H9 (cell line): ENCODE results near the gene SLC12A9. TPM values are rescaled to one million over a fixed set of nuclear protein-coding genes. Genes with fewer than 3 reads are reported as not detected.

Source experiments
- DNase-seq: peaks from one replicate; pipeline ENCODE4 v3.0.0-alpha.2; 2017
- H2AFZ ChIP-seq: one replicate; pipeline ENCODE4 v1.6.1; 2013; ENCODE audit warnings: mild to moderate bottlenecking, low read length, control low read depth, moderate library complexity
- H2AK5ac ChIP-seq: 2 replicates; pipeline ENCODE4 v1.6.1; 2013; ENCODE audit warnings: low read length, control low read depth, mixed read lengths; ENCODE audit not compliant: insufficient read length
- H2BK120ac ChIP-seq: one replicate; pipeline ENCODE4 v1.6.1; 2013; ENCODE audit warnings: low read depth, mild to moderate bottlenecking, low read length, control low read depth, inconsistent platforms; ENCODE audit not compliant: poor library complexity, severe bottlenecking
- H2BK12ac ChIP-seq: 2 replicates; pipeline ENCODE4 v1.6.1; 2013; ENCODE audit warnings: low read length, control low read depth, mixed read lengths, low read depth; ENCODE audit not compliant: insufficient read length
- H2BK15ac ChIP-seq: 2 replicates; pipeline ENCODE4 v1.6.1; 2013; ENCODE audit warnings: low read depth, low read length, control low read depth
- H2BK20ac ChIP-seq: one replicate; pipeline ENCODE4 v1.6.1; 2013; ENCODE audit warnings: low read depth, mild to moderate bottlenecking, low read length, control low read depth, inconsistent platforms; ENCODE audit not compliant: poor library complexity, severe bottlenecking
- H2BK5ac ChIP-seq: 2 replicates; pipeline ENCODE4 v1.6.1; 2013; ENCODE audit warnings: low read length, control low read depth, mixed read lengths; ENCODE audit not compliant: insufficient read length
- H3K14ac ChIP-seq: 2 replicates; pipeline ENCODE4 v1.6.1; 2013; ENCODE audit warnings: low read length, control low read depth; ENCODE audit not compliant: insufficient read depth
- H3K18ac ChIP-seq: 2 replicates; pipeline ENCODE4 v1.6.1; 2013; ENCODE audit warnings: low read depth, mild to moderate bottlenecking, mixed read lengths, low read length, control low read depth; ENCODE audit not compliant: insufficient read length
- H3K23ac ChIP-seq: 2 replicates; pipeline ENCODE4 v1.6.1; 2013; ENCODE audit warnings: low read length, control low read depth, mixed read lengths, low read depth; ENCODE audit not compliant: insufficient read length
- H3K23me2 ChIP-seq: 2 replicates; pipeline ENCODE4 v1.6.1; 2013; ENCODE audit warnings: low read depth, mild to moderate bottlenecking, mixed read lengths, low read length, control low read depth; ENCODE audit not compliant: insufficient read length, poor library complexity, severe bottlenecking
- H3K27ac ChIP-seq: 2 replicates; pipeline ENCODE4 v1.5.1; 2013; ENCODE audit warnings: low read length, control low read depth, mixed read lengths, low read depth; ENCODE audit not compliant: insufficient read length
- H3K27me3 ChIP-seq: 2 replicates; pipeline ENCODE4 v1.6.1; 2013; ENCODE audit warnings: low read length, control low read depth, inconsistent platforms; ENCODE audit not compliant: insufficient read depth
- H3K4ac ChIP-seq: 2 replicates; pipeline ENCODE4 v1.6.1; 2013; ENCODE audit warnings: low read depth, mild to moderate bottlenecking, control low read depth, inconsistent platforms, low read length, moderate library complexity
- H3K4me1 ChIP-seq: 2 replicates; pipeline ENCODE4 v1.6.1; 2013; ENCODE audit warnings: low read length, control low read depth, inconsistent platforms; ENCODE audit not compliant: insufficient read depth
- H3K4me2 ChIP-seq: 2 replicates; pipeline ENCODE4 v1.6.1; 2013; ENCODE audit warnings: low read length, control low read depth, mixed read lengths; ENCODE audit not compliant: insufficient read length, insufficient read depth
- H3K56ac ChIP-seq: 2 replicates; pipeline ENCODE4 v1.6.1; 2013; ENCODE audit warnings: low read depth, mild to moderate bottlenecking, mixed read lengths, low read length, control low read depth; ENCODE audit not compliant: insufficient read length
- H3K79me1 ChIP-seq: 2 replicates; pipeline ENCODE4 v1.6.1; 2013; ENCODE audit warnings: low read depth, mild to moderate bottlenecking, moderate library complexity, low read length, control low read depth, inconsistent platforms; ENCODE audit not compliant: insufficient read depth, poor library complexity, severe bottlenecking
- H3K79me2 ChIP-seq: 2 replicates; pipeline ENCODE4 v1.6.1; 2013; ENCODE audit warnings: low read length, control low read depth, inconsistent platforms; ENCODE audit not compliant: insufficient read depth
- H3K9ac ChIP-seq: 2 replicates; pipeline ENCODE4 v1.6.1; 2013; ENCODE audit warnings: low read length, control low read depth, mixed read lengths; ENCODE audit not compliant: insufficient read length; ENCODE audit errors: extremely low read depth
- H3K9me3 ChIP-seq: one replicate; pipeline ENCODE4 v1.6.1; 2013; ENCODE audit warnings: low read depth, low read length, inconsistent platforms; ENCODE audit not compliant: control insufficient read depth
- H3T11ph ChIP-seq: one replicate; pipeline ENCODE4 v1.6.1; 2013; ENCODE audit warnings: mild to moderate bottlenecking, low read length, control low read depth, inconsistent platforms
- H4K20me1 ChIP-seq: one replicate; pipeline ENCODE4 v1.6.1; 2013; ENCODE audit not compliant: control insufficient read depth, insufficient read length, insufficient read depth
- H4K5ac ChIP-seq: 2 replicates; pipeline ENCODE4 v1.6.1; 2013; ENCODE audit warnings: low read depth, mild to moderate bottlenecking, mixed read lengths, low read length, control low read depth; ENCODE audit not compliant: insufficient read length
- H4K8ac ChIP-seq: replicated peaks from 2 replicates; pipeline ENCODE4 v1.6.1; 2013; ENCODE audit warnings: low read length, control low read depth, mixed read lengths, low read depth; ENCODE audit not compliant: insufficient read length
- H4K91ac ChIP-seq: 2 replicates; pipeline ENCODE4 v1.6.1; 2013; ENCODE audit warnings: low read depth, mild to moderate bottlenecking, moderate library complexity, mixed read lengths, low read length, control low read depth; ENCODE audit not compliant: insufficient read length
- H3K27ac Mint-ChIP-seq, 3 experiments: 2 replicates in 2 of 3; 3 replicates in 1 of 3; pipeline ENCODE4 v1.8.0; 2020 to 2021; ENCODE audit warnings: mixed read lengths in 3 of 3, mild to moderate bottlenecking in 1 of 3, moderate library complexity in 1 of 3
- H3K27me3 Mint-ChIP-seq: 2 replicates; pipeline ENCODE4 v1.8.0; 2021; ENCODE audit warnings: low read depth, mild to moderate bottlenecking, moderate library complexity, mixed read lengths
- H3K36me3 Mint-ChIP-seq, 3 experiments: 2 replicates in 2 of 3; 3 replicates in 1 of 3; pipeline ENCODE4 v1.8.0; 2020 to 2021; ENCODE audit warnings: low read depth in 3 of 3, mixed read lengths in 3 of 3; ENCODE audit not compliant: insufficient read depth in 1 of 3
- H3K4me1 Mint-ChIP-seq, 2 experiments: 2 replicates each; pipeline ENCODE4 v1.8.0; 2020; ENCODE audit warnings: mixed read lengths in 2 of 2
- H3K4me3 Mint-ChIP-seq, 2 experiments: 2 replicates in 1 of 2; 3 replicates in 1 of 2; pipeline ENCODE4 v1.8.0; 2020 to 2021; ENCODE audit warnings: mild to moderate bottlenecking in 2 of 2, mixed read lengths in 2 of 2, moderate library complexity in 1 of 2
- H3K9me3 Mint-ChIP-seq, 2 experiments: 2 replicates in 1 of 2; 3 replicates in 1 of 2; pipeline ENCODE4 v1.8.0; 2020; ENCODE audit warnings: mild to moderate bottlenecking in 2 of 2, mixed read lengths in 2 of 2, moderate library complexity in 1 of 2
- CTCF ChIP-seq: fragments of 200-600 bp; sonication (generic); conservative IDR thresholded peaks from 3 replicates; pipeline ENCODE4 v1.8.0; 2021; ENCODE audit warnings: antibody characterized with exemption, mild to moderate bottlenecking
- WGBS: extraction: QIAGEN DNeasy Blood & Tissue Kit; methylation state at CpG from one replicate; pipeline ENCODE4 v1.1.7; 2013; ENCODE audit warnings: missing lambda C conversion rate, low lambda C conversion rate, mixed read lengths; ENCODE audit not compliant: insufficient read length; ENCODE audit errors: extremely low coverage; 5-methylcytosine and 5-hydroxymethylcytosine counted together
- total RNA-seq: library from RNA; stranded (reverse); gene quantifications from 2 replicates; pipeline ENCODE4 v1.2.1, GENCODE V29; 2021

Gene SLC12A9
- total RNA-seq, 1 experiment from 2014 or later: 43.0 TPM

DNA sequence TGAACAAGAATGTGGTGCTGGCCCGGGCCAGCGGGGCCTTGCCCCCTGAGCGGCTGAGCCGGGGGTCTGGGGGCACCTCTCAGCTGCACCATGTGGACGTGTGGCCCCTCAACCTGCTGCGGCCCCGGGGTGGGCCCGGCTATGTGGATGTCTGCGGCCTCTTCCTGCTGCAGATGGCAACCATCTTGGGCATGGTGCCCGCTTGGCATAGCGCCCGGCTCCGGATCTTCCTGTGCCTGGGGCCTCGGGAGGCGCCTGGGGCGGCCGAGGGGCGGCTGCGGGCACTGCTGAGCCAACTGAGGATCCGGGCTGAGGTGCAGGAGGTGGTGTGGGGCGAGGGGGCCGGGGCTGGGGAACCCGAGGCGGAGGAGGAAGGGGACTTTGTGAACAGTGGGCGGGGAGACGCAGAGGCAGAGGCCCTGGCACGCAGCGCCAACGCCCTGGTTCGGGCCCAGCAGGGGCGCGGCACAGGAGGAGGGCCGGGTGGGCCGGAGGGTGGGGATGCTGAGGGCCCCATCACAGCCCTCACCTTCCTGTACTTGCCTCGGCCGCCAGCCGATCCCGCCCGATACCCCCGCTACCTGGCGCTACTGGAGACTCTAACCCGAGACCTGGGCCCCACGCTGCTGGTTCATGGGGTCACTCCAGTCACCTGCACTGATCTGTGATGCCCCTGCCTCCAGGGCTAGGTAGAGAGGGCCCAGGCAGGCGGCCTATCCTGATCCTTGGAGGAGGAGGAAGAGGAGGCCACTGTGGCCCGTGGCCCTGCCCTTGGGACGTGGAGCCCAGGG lies 13.6 kb downstream of the SLC12A9 start:
- no peaks in the 10 kb centered on the region; the same call in 1 of the 2 replicates for H3K4me1 ChIP-seq
- H3K27ac ChIP-seq: no peak overlapping the region
- Mint-ChIP-seq H3K4me1 (peaks cover 12 to 15% of the 10 kb centered on the region in 2 experiments), H3K27ac (peak overlapping the region in 2 of 3 experiments; percentile 73 to 98; a peak in 2 of 7 replicates), H3K36me3 (peaks cover 23 to 51% (median 35%) of the 10 kb centered on the region in 3 experiments; a peak in 6 of 7 replicates), H3K4me3 (peak overlapping the region; percentile 92 to 97; a peak in 3 of 5 replicates), H3K27me3 (no peaks in the 10 kb centered on the region), H3K9me3 (no peaks in the 10 kb centered on the region)
- H3K9ac ChIP-seq: no peak overlapping the region
- H3K79me1 ChIP-seq: peaks cover 3% of the 10 kb centered on the region
- peaks cover 3% of the 10 kb centered on the region; the same call in 1 of the 2 replicates for H3K79me2 ChIP-seq
- H4K8ac ChIP-seq: no peak overlapping the region
- H3K4ac ChIP-seq: no peak overlapping the region
- peaks cover 10% of the 10 kb centered on the region for H3K23me2 ChIP-seq
- no peak overlapping the region for H3K23ac ChIP-seq
- H2BK15ac ChIP-seq: no peak overlapping the region
- H2BK120ac ChIP-seq: no peak overlapping the region
- H3K14ac ChIP-seq: no peak overlapping the region
- H3K27me3 ChIP-seq: no peaks in the 10 kb centered on the region
- no peak overlapping the region for H3K56ac ChIP-seq
- no peak overlapping the region for H3K4me2 ChIP-seq
- peak overlapping the region; percentile 63 for H3K18ac ChIP-seq
- no peak for DNase-seq
- H2BK12ac ChIP-seq: peak overlapping the region; percentile 46
- TF ChIP-seq CTCF: no peak
- H2AFZ ChIP-seq: no peak overlapping the region
- H4K20me1 ChIP-seq: no peaks in the 10 kb centered on the region
- H4K5ac ChIP-seq: no peak overlapping the region
- H2BK5ac ChIP-seq: no peak overlapping the region
- WGBS: no CpG with 5 or more reads among the region's 46 CpGs
- no peak overlapping the region for H2AK5ac ChIP-seq
- no peaks in the 10 kb centered on the region for H3K9me3 ChIP-seq
- no peak overlapping the region for H3T11ph ChIP-seq
- H4K91ac ChIP-seq: no peak overlapping the region
- H2BK20ac ChIP-seq: no peak overlapping the region
